ENCODE data around the gene MYH10. TPM values are rescaled to one million over a fixed set of nuclear protein-coding genes. Genes with fewer than 3 reads are reported as not detected.

Gene MYH10
- total RNA-seq, 1 donor from 2014 or later = 378 TPM

- intact Hi-C loops (cut with DNase I) = loop anchor here (2.0 kb wide), 1 partner anchor 20 kb away; the partner anchor contains the start of gene MYH10
- Histone ChIP-seq H3K4me1 (peaks cover 19 to 52% of the 10 kb centered on the region in 2 donors), H3K4me3 (peak overlapping the region; percentile 43 to 50), H3K36me3 (no peaks in the 10 kb centered on the region), H3K27me3 (no peaks in the 10 kb centered on the region), H3K27ac (peak overlapping the region; percentile 73 to 93), H3K9me3 (no peaks in the 10 kb centered on the region)
- no peak for TF ChIP-seq CTCF (IDR thresholded peaks at IDR 0.05)
- DNase-seq (ENCODE audit: low spot score in 2 of 2) = no peak
Measured at GRCh38 chr17:8611137-8611536, 19.4 kb downstream of the MYH10 start.

- no peak for DNase-seq (ENCODE audit: low spot score in 2 of 2)
- Histone ChIP-seq H3K27ac (peak overlapping the region; percentile 65 to 93), H3K4me3 (peak overlapping the region; percentile 43 to 50), H3K36me3 (no peaks in the 10 kb centered on the region), H3K27me3 (no peaks in the 10 kb centered on the region), H3K4me1 (peaks cover 20 to 46% of the 10 kb centered on the region in 2 donors), H3K9me3 (no peaks in the 10 kb centered on the region)
- no peak for TF ChIP-seq CTCF (IDR thresholded peaks at IDR 0.05)
- intact Hi-C loops (cut with DNase I) = loop anchor here (2.0 kb wide), 1 partner anchor 20 kb away; the partner anchor contains the start of gene MYH10
Measured at GRCh38 chr17:8610558-8610957, 20.0 kb downstream of the MYH10 start.

GRCh38 chr17:8609910-8610309 is 20.6 kb downstream of the MYH10 start:
- Histone ChIP-seq H3K27ac (peak overlapping the region; percentile 75 to 93), H3K36me3 (no peaks in the 10 kb centered on the region), H3K4me1 (peaks cover 19 to 45% of the 10 kb centered on the region in 2 donors), H3K4me3 (peak overlapping the region in 1 of 2 donors; percentile 50), H3K9me3 (no peaks in the 10 kb centered on the region), H3K27me3 (no peaks in the 10 kb centered on the region)
- no peak for TF ChIP-seq CTCF (IDR thresholded peaks at IDR 0.05)
- intact Hi-C loops (cut with DNase I) = loop anchor here (2.0 kb wide), 1 partner anchor 21 kb away; the partner anchor contains the start of gene MYH10
- no peak for DNase-seq (ENCODE audit: low spot score in 2 of 2)

GRCh38 chr17:8608001-8608400 is 22.5 kb downstream of the MYH10 start:
- no peaks in the 10 kb centered on the region for H3K27me3 ChIP-seq
- DNase-seq (ENCODE audit: low spot score in 2 of 2) = no peak
- H3K27ac ChIP-seq = peak overlapping the region; percentile 75 to 93
- peaks cover 18 to 50% of the 10 kb centered on the region in 2 donors for H3K4me1 ChIP-seq
- no peaks in the 10 kb centered on the region for H3K36me3 ChIP-seq
- H3K9me3 ChIP-seq = no peaks in the 10 kb centered on the region
- peak overlapping the region; percentile 7 to 50 for H3K4me3 ChIP-seq
- intact Hi-C loops (cut with DNase I) = no loop called here
- TF ChIP-seq CTCF (IDR thresholded peaks at IDR 0.05) = no peak

GRCh38 chr17:8606401-8606800 is 24.1 kb downstream of the MYH10 start:
- Histone ChIP-seq H3K4me3 (peak overlapping the region; percentile 25 to 50), H3K27ac (peak overlapping the region; percentile 75 to 93), H3K36me3 (peaks cover 0 to under 1% of the 10 kb centered on the region in 2 donors)

More at GRCh38 chr17:8606401-8606800, 24.1 kb downstream of the MYH10 start:
- H3K9me3 ChIP-seq = no peaks in the 10 kb centered on the region
- H3K4me1 ChIP-seq = peaks cover 18 to 55% of the 10 kb centered on the region in 2 donors
- DNase-seq (ENCODE audit: low spot score in 2 of 2) = no peak
- TF ChIP-seq CTCF (IDR thresholded peaks at IDR 0.05) = no peak
- intact Hi-C loops (cut with DNase I) = loop anchor here (2.0 kb wide), 1 partner anchor 16 kb away; no protein-coding TSS in a partner anchor
- H3K27me3 ChIP-seq = no peaks in the 10 kb centered on the region
